Spleen (tissue), 7 donors: ENCODE results near the gene ENKD1.

Source experiments
- POLR2A ChIP-seq, 3 donors: fragments of 450-650 bp; IDR thresholded peaks; one replicate each; pipeline ENCODE4 v1.5.1; 2017; ENCODE audit warnings: antibody characterized with exemption in 3 of 3, mild to moderate bottlenecking in 1 of 3
- POLR2AphosphoS5 ChIP-seq, 3 donors: sonication (generic); formaldehyde crosslinking; IDR thresholded peaks; one replicate each; pipeline ENCODE4 v1.5.1; 2017; ENCODE audit warnings: antibody characterized with exemption in 3 of 3
- TF ChIP-seq, protein P1 (sequence below), 11 experiments: fragments of 200-600 bp in 7 of 11; fragments of 450-650 bp in 4 of 11; sonication (generic) in 4 of 11; IDR thresholded peaks in 8 of 11; conservative IDR thresholded peaks in 3 of 11; 1 replicate in 7 of 11; 2 replicates in 4 of 11; pipeline versions ENCODE4 v1.4.0 to v1.8.0; 2016 to 2021; ENCODE audit warnings: antibody characterized with exemption in 11 of 11, inconsistent platforms in 4 of 11, mild to moderate bottlenecking in 1 of 11
- donor health status: DM: no; HTN: no; CAD: no; lungs with moderate emphysema.
- donor health status: DM: no; HTN: no; CAD: no.
- donor health status: DM: no; HTN: no; CAD: no.

DNA sequence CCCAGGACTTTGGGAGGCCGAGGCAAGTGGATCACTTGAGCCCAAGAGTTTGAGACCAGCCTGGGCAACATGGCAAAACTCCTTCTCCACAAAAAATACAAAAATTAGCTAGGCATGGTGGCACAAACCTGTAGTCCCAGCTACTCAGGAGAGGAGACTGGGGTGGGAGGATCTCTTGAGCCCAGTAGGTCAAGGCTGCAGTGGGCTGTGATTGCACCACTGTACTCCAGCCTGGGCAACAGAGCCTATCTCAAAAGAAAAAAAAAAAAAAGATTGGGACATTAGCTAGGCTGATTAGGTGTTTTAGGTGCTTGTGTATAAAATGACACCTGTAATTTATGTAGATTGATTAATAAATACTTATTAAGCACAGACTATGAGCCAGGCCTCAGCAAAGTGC is 42.5 kb upstream of the ENKD1 start:
- TF ChIP-seq POLR2A (IDR thresholded peaks at IDR 0.05) (no peak), POLR2AphosphoS5 (IDR thresholded peaks at IDR 0.05) (no peak)
- TF ChIP-seq, protein P1, sequence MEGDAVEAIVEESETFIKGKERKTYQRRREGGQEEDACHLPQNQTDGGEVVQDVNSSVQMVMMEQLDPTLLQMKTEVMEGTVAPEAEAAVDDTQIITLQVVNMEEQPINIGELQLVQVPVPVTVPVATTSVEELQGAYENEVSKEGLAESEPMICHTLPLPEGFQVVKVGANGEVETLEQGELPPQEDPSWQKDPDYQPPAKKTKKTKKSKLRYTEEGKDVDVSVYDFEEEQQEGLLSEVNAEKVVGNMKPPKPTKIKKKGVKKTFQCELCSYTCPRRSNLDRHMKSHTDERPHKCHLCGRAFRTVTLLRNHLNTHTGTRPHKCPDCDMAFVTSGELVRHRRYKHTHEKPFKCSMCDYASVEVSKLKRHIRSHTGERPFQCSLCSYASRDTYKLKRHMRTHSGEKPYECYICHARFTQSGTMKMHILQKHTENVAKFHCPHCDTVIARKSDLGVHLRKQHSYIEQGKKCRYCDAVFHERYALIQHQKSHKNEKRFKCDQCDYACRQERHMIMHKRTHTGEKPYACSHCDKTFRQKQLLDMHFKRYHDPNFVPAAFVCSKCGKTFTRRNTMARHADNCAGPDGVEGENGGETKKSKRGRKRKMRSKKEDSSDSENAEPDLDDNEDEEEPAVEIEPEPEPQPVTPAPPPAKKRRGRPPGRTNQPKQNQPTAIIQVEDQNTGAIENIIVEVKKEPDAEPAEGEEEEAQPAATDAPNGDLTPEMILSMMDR (IDR thresholded peaks at IDR 0.05 in 8 of 11, conservative IDR thresholded peaks at IDR 0.05 in 3 of 11): no peak
